Brain microvascular endothelial cell (primary cell): Measurements from ENCODE around the gene DPAGT1.
"Not testable (repeated sequence)": the region's sequence is repeated elsewhere in the genome, so short reads cannot be mapped to it uniquely, and the experiment has no call there.

Experiments
- DNase-seq: peaks from one replicate; pipeline ENCODE4 v3.0.0-alpha.2; 2020
- H3K27ac ChIP-seq: fragments of 250-450 bp; sonication (Bioruptor Pico); 2 replicates; pipeline ENCODE4 v1.5.1; 2020; ENCODE audit warnings: mild to moderate bottlenecking, moderate library complexity
- H3K27me3 ChIP-seq: fragments of 250-450 bp; sonication (Bioruptor Pico); replicated peaks from 2 replicates; pipeline ENCODE4 v1.5.1; 2020; ENCODE audit warnings: mild to moderate bottlenecking
- H3K36me3 ChIP-seq: fragments of 250-450 bp; sonication (Bioruptor Pico); replicated peaks from 2 replicates; pipeline ENCODE4 v1.5.1; 2020; ENCODE audit warnings: mild to moderate bottlenecking
- H3K4me3 ChIP-seq: 2 replicates; pipeline ENCODE4 v1.5.1; 2011; ENCODE audit warnings: low read depth, mild to moderate bottlenecking, control low read depth, low read length, moderate library complexity
- CTCF ChIP-seq: IDR thresholded peaks from 2 replicates; pipeline ENCODE4 v1.5.1; 2011; ENCODE audit warnings: low read depth, mild to moderate bottlenecking, moderate library complexity, low read length, control low read depth, inconsistent platforms; ENCODE audit errors: missing control alignments
- in situ Hi-C: cut with HindIII; loops from 2 replicates; pipeline ENCODE4 v1.10.0; 2017; ENCODE audit warnings: low sequenced_read_pairs, low pct_ligation_motif_present

The DPAGT1 gene

GRCh38 chr11:119145551-119145950 is 43.9 kb upstream of the DPAGT1 start:
- Histone ChIP-seq H3K36me3 (no peaks in the 10 kb centered on the region), H3K27me3 (peaks cover 7% of the 10 kb centered on the region), H3K4me3 (no peak overlapping the region)

GRCh38 chr11:119144825-119145486 is 43.3 kb upstream of the DPAGT1 start:
- H3K27ac ChIP-seq, result no peak overlapping the region
- in situ Hi-C loops, result no loop called here
- H3K27me3 ChIP-seq, result peaks cover 6% of the 10 kb centered on the region
- no peaks in the 10 kb centered on the region for H3K36me3 ChIP-seq
- H3K4me3 ChIP-seq, result no peak overlapping the region
- peak; percentile 74 for TF ChIP-seq CTCF
- peak; percentile 67 for DNase-seq

More at GRCh38 chr11:119145551-119145950, 43.9 kb upstream of the DPAGT1 start:
- in situ Hi-C loops, result no loop called here
- no peak overlapping the region for H3K27ac ChIP-seq
- no peak for DNase-seq
- TF ChIP-seq CTCF, result no peak

- in situ Hi-C loops, DNase-seq, H3K27ac ChIP-seq, H3K27me3 ChIP-seq, H3K36me3 ChIP-seq, H3K4me3 ChIP-seq: not testable (repeated sequence)
Observed at GRCh38 chr11:119139276-119139675, 37.6 kb upstream of the DPAGT1 start.

- peak; percentile 81 for TF ChIP-seq CTCF
- no peak overlapping the region for H3K4me3 ChIP-seq
- H3K27me3 ChIP-seq, result no peaks in the 10 kb centered on the region
- in situ Hi-C loops, result no loop called here
- H3K27ac ChIP-seq, result no peak overlapping the region
- no peak for DNase-seq
- peaks cover 31% of the 10 kb centered on the region for H3K36me3 ChIP-seq
Observed at GRCh38 chr11:119134389-119134978, 32.8 kb upstream of the DPAGT1 start.

GRCh38 chr11:119130662-119131061 is 29.0 kb upstream of the DPAGT1 start:
- H3K36me3 ChIP-seq, result peaks cover 40% of the 10 kb centered on the region
- in situ Hi-C loops, result no loop called here
- DNase-seq, result no peak

More at GRCh38 chr11:119130662-119131061, 29.0 kb upstream of the DPAGT1 start:
- Histone ChIP-seq H3K4me3 (no peak overlapping the region), H3K27me3 (no peaks in the 10 kb centered on the region), H3K27ac (no peak overlapping the region)
- TF ChIP-seq CTCF, result no peak
